Body of pancreas (tissue), 4 donors: ENCODE data around the gene GATAD2A.

Experiments
- POLR2A ChIP-seq, 3 donors: fragments of 450-650 bp; IDR thresholded peaks; one replicate each; pipeline ENCODE4 v1.6.1; 2016; ENCODE audit warnings: antibody characterized with exemption in 3 of 3, mild to moderate bottlenecking in 2 of 3
- TF ChIP-seq, protein P1 (sequence below), 7 experiments: fragments of 450-650 bp in 4 of 7; fragments of 200-600 bp in 3 of 7; sonication (generic) in 3 of 7; IDR thresholded peaks; one replicate each; pipeline ENCODE4 v1.5.1; 2016 to 2019; ENCODE audit warnings: antibody characterized with exemption in 7 of 7

DNA sequence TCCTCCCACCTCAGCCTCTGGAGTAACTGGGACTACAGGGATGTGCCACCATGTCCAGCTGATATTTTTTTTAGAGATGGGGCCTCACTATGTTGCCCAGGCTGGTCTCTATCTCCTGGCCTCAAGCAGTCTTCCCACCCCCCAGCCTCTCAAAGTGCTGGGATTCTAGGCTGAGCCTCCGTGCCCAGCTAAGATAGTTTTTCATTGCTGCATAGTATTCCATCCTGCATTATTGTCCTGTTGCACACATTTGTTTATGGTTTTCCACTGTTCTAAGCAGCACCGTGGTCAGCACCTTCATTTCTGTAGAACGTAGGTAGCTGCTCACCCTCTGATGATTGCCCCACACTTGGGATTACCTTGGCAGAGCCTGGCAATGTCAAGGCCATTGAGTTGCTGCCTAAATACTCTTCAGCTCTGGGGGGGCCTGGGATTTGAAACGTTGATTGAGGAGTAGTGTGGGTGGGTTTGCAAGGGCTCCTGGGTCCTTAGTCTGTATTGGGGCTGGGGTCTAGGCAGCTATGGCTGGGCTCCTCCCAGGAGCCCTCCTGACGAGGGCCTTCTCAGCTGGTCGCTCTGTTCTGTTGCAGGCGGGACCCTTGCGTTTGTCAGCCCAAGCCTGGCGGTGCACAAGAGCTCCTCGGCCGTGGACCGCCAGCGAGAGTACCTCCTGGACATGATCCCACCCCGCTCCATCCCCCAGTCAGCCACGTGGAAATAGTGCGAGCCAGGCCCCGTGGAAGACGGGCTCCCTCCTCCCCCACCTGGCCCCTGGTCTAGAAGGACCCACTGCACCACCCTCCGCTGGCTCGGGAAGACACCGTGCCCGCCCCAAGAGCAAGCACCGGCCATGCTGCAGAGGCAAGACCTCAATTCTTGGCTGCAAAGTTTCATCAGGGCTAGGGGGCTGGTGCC, 99.5 kb downstream of the GATAD2A start:
- TF ChIP-seq, protein P1, sequence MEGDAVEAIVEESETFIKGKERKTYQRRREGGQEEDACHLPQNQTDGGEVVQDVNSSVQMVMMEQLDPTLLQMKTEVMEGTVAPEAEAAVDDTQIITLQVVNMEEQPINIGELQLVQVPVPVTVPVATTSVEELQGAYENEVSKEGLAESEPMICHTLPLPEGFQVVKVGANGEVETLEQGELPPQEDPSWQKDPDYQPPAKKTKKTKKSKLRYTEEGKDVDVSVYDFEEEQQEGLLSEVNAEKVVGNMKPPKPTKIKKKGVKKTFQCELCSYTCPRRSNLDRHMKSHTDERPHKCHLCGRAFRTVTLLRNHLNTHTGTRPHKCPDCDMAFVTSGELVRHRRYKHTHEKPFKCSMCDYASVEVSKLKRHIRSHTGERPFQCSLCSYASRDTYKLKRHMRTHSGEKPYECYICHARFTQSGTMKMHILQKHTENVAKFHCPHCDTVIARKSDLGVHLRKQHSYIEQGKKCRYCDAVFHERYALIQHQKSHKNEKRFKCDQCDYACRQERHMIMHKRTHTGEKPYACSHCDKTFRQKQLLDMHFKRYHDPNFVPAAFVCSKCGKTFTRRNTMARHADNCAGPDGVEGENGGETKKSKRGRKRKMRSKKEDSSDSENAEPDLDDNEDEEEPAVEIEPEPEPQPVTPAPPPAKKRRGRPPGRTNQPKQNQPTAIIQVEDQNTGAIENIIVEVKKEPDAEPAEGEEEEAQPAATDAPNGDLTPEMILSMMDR (IDR thresholded peaks at IDR 0.05) = no peak
- no peak for TF ChIP-seq POLR2A (IDR thresholded peaks at IDR 0.05)
